Measurements from ENCODE around the gene EFNA5.

The EFNA5 gene

GRCh38 chr5:107380654-107381053 lies 290.1 kb downstream of the EFNA5 start:
- no peak overlapping the region for H3K27ac ChIP-seq (ENCODE audit: low read length)
- no peak overlapping the region for H3K4me3 ChIP-seq (ENCODE audit: low read length in 2 of 2)
- H3K4me1 ChIP-seq (ENCODE audit: control insufficient read depth, insufficient read depth, low read length), result no peaks in the 10 kb centered on the region
- H3K27me3 ChIP-seq (ENCODE audit: control insufficient read depth in 1 of 2, insufficient read depth in 2 of 2, low read length in 2 of 2), result peaks cover 0 to 2% of the 10 kb centered on the region in 2 donors
- H3K36me3 ChIP-seq (ENCODE audit: control insufficient read depth in 2 of 2, insufficient read depth in 2 of 2, low read length in 2 of 2), result no peaks in the 10 kb centered on the region
- no peak overlapping the region for H3K9ac ChIP-seq (ENCODE audit: low read length in 2 of 2)
- no peaks in the 10 kb centered on the region for H3K9me3 ChIP-seq (ENCODE audit: control insufficient read depth in 2 of 2, low read length in 2 of 2)

- Histone ChIP-seq H3K4me1 (ENCODE audit: control insufficient read depth, insufficient read depth, low read length) (no peaks in the 10 kb centered on the region), H3K27ac (ENCODE audit: low read length) (no peak overlapping the region), H3K27me3 (ENCODE audit: control insufficient read depth in 1 of 2, insufficient read depth in 2 of 2, low read length in 2 of 2) (peaks cover 0 to 2% of the 10 kb centered on the region in 2 donors), H3K9ac (ENCODE audit: low read length in 2 of 2) (no peak overlapping the region), H3K9me3 (ENCODE audit: control insufficient read depth in 2 of 2, low read length in 2 of 2) (no peaks in the 10 kb centered on the region), H3K36me3 (ENCODE audit: control insufficient read depth in 2 of 2, insufficient read depth in 2 of 2, low read length in 2 of 2) (no peaks in the 10 kb centered on the region), H3K4me3 (ENCODE audit: low read length in 2 of 2) (no peak overlapping the region)
These were observed 292.4 kb downstream of the EFNA5 start for GRCh38 chr5:107378218-107378899.

- H3K36me3 ChIP-seq (ENCODE audit: control insufficient read depth in 2 of 2, insufficient read depth in 2 of 2, low read length in 2 of 2), result no peaks in the 10 kb centered on the region
- H3K27me3 ChIP-seq (ENCODE audit: control insufficient read depth in 1 of 2, insufficient read depth in 2 of 2, low read length in 2 of 2), result peaks cover 0 to 2% of the 10 kb centered on the region in 2 donors
- H3K4me1 ChIP-seq (ENCODE audit: control insufficient read depth, insufficient read depth, low read length), result no peaks in the 10 kb centered on the region
- no peak overlapping the region for H3K9ac ChIP-seq (ENCODE audit: low read length in 2 of 2)
- H3K4me3 ChIP-seq (ENCODE audit: low read length in 2 of 2), result no peak overlapping the region
- H3K9me3 ChIP-seq (ENCODE audit: control insufficient read depth in 2 of 2, low read length in 2 of 2), result no peaks in the 10 kb centered on the region
- no peak overlapping the region for H3K27ac ChIP-seq (ENCODE audit: low read length)
These were observed 293.5 kb downstream of the EFNA5 start for GRCh38 chr5:107377277-107377609.

GRCh38 chr5:107376546-107377276 lies 294.0 kb downstream of the EFNA5 start:
- Histone ChIP-seq H3K36me3 (ENCODE audit: control insufficient read depth in 2 of 2, insufficient read depth in 2 of 2, low read length in 2 of 2) (no peaks in the 10 kb centered on the region), H3K4me3 (ENCODE audit: low read length in 2 of 2) (no peak overlapping the region), H3K27ac (ENCODE audit: low read length) (no peak overlapping the region), H3K9me3 (ENCODE audit: control insufficient read depth in 2 of 2, low read length in 2 of 2) (no peaks in the 10 kb centered on the region), H3K9ac (ENCODE audit: low read length in 2 of 2) (no peak overlapping the region), H3K4me1 (ENCODE audit: control insufficient read depth, insufficient read depth, low read length) (no peaks in the 10 kb centered on the region), H3K27me3 (ENCODE audit: control insufficient read depth in 1 of 2, insufficient read depth in 2 of 2, low read length in 2 of 2) (peaks cover 0 to 2% of the 10 kb centered on the region in 2 donors)

GRCh38 chr5:107373549-107374263 lies 297.0 kb downstream of the EFNA5 start:
- no peak overlapping the region for H3K4me3 ChIP-seq (ENCODE audit: low read length in 2 of 2)
- H3K27ac ChIP-seq (ENCODE audit: low read length), result no peak overlapping the region
- no peak overlapping the region for H3K9ac ChIP-seq (ENCODE audit: low read length in 2 of 2)
- H3K36me3 ChIP-seq (ENCODE audit: control insufficient read depth in 2 of 2, insufficient read depth in 2 of 2, low read length in 2 of 2), result no peaks in the 10 kb centered on the region
- no peaks in the 10 kb centered on the region for H3K9me3 ChIP-seq (ENCODE audit: control insufficient read depth in 2 of 2, low read length in 2 of 2)
- H3K4me1 ChIP-seq (ENCODE audit: control insufficient read depth, insufficient read depth, low read length), result no peaks in the 10 kb centered on the region
- peaks cover 0 to 2% of the 10 kb centered on the region in 2 donors for H3K27me3 ChIP-seq (ENCODE audit: control insufficient read depth in 1 of 2, insufficient read depth in 2 of 2, low read length in 2 of 2)

- Histone ChIP-seq H3K27ac (ENCODE audit: low read length) (no peak overlapping the region), H3K27me3 (ENCODE audit: control insufficient read depth in 1 of 2, insufficient read depth in 2 of 2, low read length in 2 of 2) (peaks cover 0 to 2% of the 10 kb centered on the region in 2 donors), H3K4me1 (ENCODE audit: control insufficient read depth, insufficient read depth, low read length) (no peaks in the 10 kb centered on the region), H3K36me3 (ENCODE audit: control insufficient read depth in 2 of 2, insufficient read depth in 2 of 2, low read length in 2 of 2) (no peaks in the 10 kb centered on the region), H3K4me3 (ENCODE audit: low read length in 2 of 2) (no peak overlapping the region), H3K9ac (ENCODE audit: low read length in 2 of 2) (no peak overlapping the region), H3K9me3 (ENCODE audit: control insufficient read depth in 2 of 2, low read length in 2 of 2) (no peaks in the 10 kb centered on the region)
These were observed 297.9 kb downstream of the EFNA5 start for GRCh38 chr5:107372723-107373450.

- Histone ChIP-seq H3K9ac (ENCODE audit: low read length in 2 of 2) (no peak overlapping the region), H3K27ac (ENCODE audit: low read length) (no peak overlapping the region), H3K4me1 (ENCODE audit: control insufficient read depth, insufficient read depth, low read length) (no peaks in the 10 kb centered on the region), H3K27me3 (ENCODE audit: control insufficient read depth in 1 of 2, insufficient read depth in 2 of 2, low read length in 2 of 2) (no peaks in the 10 kb centered on the region), H3K9me3 (ENCODE audit: control insufficient read depth in 2 of 2, low read length in 2 of 2) (no peaks in the 10 kb centered on the region), H3K36me3 (ENCODE audit: control insufficient read depth in 2 of 2, insufficient read depth in 2 of 2, low read length in 2 of 2) (no peaks in the 10 kb centered on the region), H3K4me3 (ENCODE audit: low read length in 2 of 2) (no peak overlapping the region)
These were observed 300.3 kb downstream of the EFNA5 start for GRCh38 chr5:107370396-107370968.

- Histone ChIP-seq H3K27me3 (ENCODE audit: control insufficient read depth in 1 of 2, insufficient read depth in 2 of 2, low read length in 2 of 2) (no peaks in the 10 kb centered on the region), H3K27ac (ENCODE audit: low read length) (no peak overlapping the region), H3K4me3 (ENCODE audit: low read length in 2 of 2) (no peak overlapping the region)
These were observed 301.1 kb downstream of the EFNA5 start for GRCh38 chr5:107369622-107370021.

GRCh38 chr5:107368615-107369014 lies 302.1 kb downstream of the EFNA5 start:
- Histone ChIP-seq H3K4me3 (ENCODE audit: low read length in 2 of 2) (no peak overlapping the region), H3K9ac (ENCODE audit: low read length in 2 of 2) (no peak overlapping the region), H3K36me3 (ENCODE audit: control insufficient read depth in 2 of 2, insufficient read depth in 2 of 2, low read length in 2 of 2) (no peaks in the 10 kb centered on the region), H3K9me3 (ENCODE audit: control insufficient read depth in 2 of 2, low read length in 2 of 2) (no peaks in the 10 kb centered on the region), H3K27me3 (ENCODE audit: control insufficient read depth in 1 of 2, insufficient read depth in 2 of 2, low read length in 2 of 2) (no peaks in the 10 kb centered on the region), H3K4me1 (ENCODE audit: control insufficient read depth, insufficient read depth, low read length) (no peaks in the 10 kb centered on the region), H3K27ac (ENCODE audit: low read length) (no peak overlapping the region)

More at GRCh38 chr5:107369622-107370021, 301.1 kb downstream of the EFNA5 start:
- no peaks in the 10 kb centered on the region for H3K9me3 ChIP-seq (ENCODE audit: control insufficient read depth in 2 of 2, low read length in 2 of 2)
- H3K36me3 ChIP-seq (ENCODE audit: control insufficient read depth in 2 of 2, insufficient read depth in 2 of 2, low read length in 2 of 2), result no peaks in the 10 kb centered on the region
- no peaks in the 10 kb centered on the region for H3K4me1 ChIP-seq (ENCODE audit: control insufficient read depth, insufficient read depth, low read length)
- H3K9ac ChIP-seq (ENCODE audit: low read length in 2 of 2), result no peak overlapping the region

- Histone ChIP-seq H3K4me1 (ENCODE audit: control insufficient read depth, insufficient read depth, low read length) (no peaks in the 10 kb centered on the region), H3K4me3 (ENCODE audit: low read length in 2 of 2) (no peak overlapping the region), H3K36me3 (ENCODE audit: control insufficient read depth in 2 of 2, insufficient read depth in 2 of 2, low read length in 2 of 2) (no peaks in the 10 kb centered on the region), H3K9ac (ENCODE audit: low read length in 2 of 2) (no peak overlapping the region), H3K27me3 (ENCODE audit: control insufficient read depth in 1 of 2, insufficient read depth in 2 of 2, low read length in 2 of 2) (no peaks in the 10 kb centered on the region), H3K27ac (ENCODE audit: low read length) (no peak overlapping the region), H3K9me3 (ENCODE audit: control insufficient read depth in 2 of 2, low read length in 2 of 2) (no peaks in the 10 kb centered on the region)
These were observed 302.8 kb downstream of the EFNA5 start for GRCh38 chr5:107367939-107368338.
